Fibroblast of gingiva (primary cell): ENCODE data around the gene OR11L1.

ENCODE experiments used
- DNase-seq: peaks from one replicate; pipeline ENCODE4 v3.0.0-alpha.2; 2011; ENCODE audit warnings: low read depth

Gene OR11L1

GRCh38 chr1:247812637-247813036, 29.1 kb downstream of the OR11L1 start:
- no peak for DNase-seq

GRCh38 chr1:247797518-247797917, 44.2 kb downstream of the OR11L1 start:
- DNase-seq = no peak
